Astrocyte (in vitro differentiated cells and primary cell): ENCODE measurements around the gene OR2G2.

Experiments
- CTCF ChIP-seq: IDR thresholded peaks from 2 replicates; pipeline ENCODE4 v1.5.1; 2011; ENCODE audit warnings: low read depth, mild to moderate bottlenecking, inconsistent platforms, low read length, moderate library complexity; ENCODE audit not compliant: insufficient read depth
- EZH2 ChIP-seq: IDR thresholded peaks from 2 replicates; pipeline ENCODE4 v1.6.1; 2012; ENCODE audit warnings: mild to moderate bottlenecking, low read length, inconsistent platforms; ENCODE audit not compliant: insufficient read depth

GRCh38 chr1:247538561-247538960 is 49.6 kb upstream of the OR2G2 start:
- TF ChIP-seq CTCF (no peak), EZH2 (no peak)
